NCI-H2227 (cell line): ENCODE measurements around the gene ANKRD31.
"Not testable (repeated sequence)": the region's sequence is repeated elsewhere in the genome, so short reads cannot be mapped to it uniquely, and the experiment has no call there.

Experiments
- DNase-seq: peaks from one replicate; lab custom pipeline; 2025; ENCODE audit not compliant: unreplicated experiment; lab: John Stamatoyannopoulos, UW

The ANKRD31 gene

DNA sequence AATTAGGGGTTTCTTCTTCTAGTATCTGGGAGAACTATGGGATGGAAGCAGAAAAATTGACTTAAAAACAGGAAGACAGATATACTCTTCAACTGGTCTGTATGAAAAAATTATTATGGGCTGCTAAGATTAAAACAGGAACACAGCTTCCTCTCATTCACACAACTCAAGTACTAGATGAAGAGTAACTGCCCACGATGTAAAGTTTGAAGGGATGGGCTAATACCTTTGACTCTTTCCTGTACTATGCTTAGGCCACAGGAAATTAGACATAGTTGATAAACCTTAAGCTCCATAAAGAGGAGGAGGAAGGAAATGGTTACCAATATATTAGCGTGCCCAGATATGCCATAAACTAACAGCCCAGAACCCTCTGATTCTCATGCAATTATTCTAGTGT is 88.6 kb downstream of the ANKRD31 start:
- DNase-seq = no peak

DNA sequence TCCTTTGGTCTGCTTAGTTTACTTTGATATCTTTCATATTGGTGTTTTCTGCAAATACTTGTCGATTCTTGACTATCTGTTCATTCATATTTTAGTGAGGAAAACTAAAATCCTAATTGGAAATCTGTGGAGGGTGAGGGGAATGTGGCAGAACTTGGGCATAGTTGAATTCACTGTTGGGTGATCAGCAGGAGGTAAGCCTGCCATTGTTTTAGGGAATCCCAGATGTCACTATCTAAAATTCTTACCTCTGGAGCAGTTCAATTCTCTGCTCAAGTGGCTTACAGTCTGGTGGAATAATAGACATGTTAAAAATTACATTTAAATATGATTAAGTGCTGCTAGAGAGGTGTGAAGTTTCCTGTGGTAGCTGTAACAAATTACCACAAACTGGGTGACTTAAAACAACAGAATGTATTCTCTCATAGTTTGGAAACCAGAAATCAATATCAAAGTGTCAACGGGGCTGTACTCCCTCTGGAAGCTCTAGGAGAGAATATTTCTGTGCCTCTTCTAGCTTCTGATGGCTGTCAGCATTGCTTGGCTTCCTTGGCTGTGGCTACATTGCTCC is 94.0 kb downstream of the ANKRD31 start:
- no peak for DNase-seq

DNA sequence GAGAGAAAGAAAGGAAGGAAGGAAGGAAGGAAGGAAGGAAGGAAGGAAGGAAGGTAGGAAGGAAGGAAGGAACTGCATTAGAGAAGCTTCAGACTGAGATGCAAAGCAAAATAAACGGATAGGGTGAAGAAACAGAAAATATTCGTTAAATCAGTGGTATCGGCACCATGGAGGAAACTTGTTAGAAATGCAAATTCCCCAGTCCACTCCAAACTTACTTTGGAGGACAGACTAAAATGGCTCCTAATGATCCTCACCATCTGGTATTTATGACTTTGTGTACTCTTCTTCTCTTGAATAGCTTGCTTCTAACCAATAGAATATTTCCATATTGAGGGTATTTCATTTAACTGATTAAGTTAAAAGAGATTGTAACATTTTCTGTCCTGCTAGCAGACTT is 96.4 kb downstream of the ANKRD31 start:
- no peak for DNase-seq

DNA sequence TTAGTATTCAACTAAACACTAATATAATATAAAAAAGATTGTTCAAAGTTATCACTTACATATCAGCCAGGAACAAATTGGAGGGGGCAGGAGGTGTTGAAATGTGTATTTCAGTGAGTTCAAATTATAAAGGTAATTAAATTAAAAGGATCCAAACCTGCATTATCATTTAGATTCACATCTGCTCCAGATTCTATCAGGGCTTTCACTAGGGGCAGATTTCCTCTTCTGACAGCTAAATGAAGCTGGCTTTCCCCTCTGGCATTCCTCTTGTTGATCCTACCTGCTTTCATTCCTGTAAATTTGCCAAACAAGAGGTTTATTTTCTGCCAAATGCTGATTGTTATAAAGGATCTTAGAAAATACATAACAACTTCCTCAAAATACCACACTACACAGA is 98.0 kb downstream of the ANKRD31 start:
- no peak for DNase-seq

DNA sequence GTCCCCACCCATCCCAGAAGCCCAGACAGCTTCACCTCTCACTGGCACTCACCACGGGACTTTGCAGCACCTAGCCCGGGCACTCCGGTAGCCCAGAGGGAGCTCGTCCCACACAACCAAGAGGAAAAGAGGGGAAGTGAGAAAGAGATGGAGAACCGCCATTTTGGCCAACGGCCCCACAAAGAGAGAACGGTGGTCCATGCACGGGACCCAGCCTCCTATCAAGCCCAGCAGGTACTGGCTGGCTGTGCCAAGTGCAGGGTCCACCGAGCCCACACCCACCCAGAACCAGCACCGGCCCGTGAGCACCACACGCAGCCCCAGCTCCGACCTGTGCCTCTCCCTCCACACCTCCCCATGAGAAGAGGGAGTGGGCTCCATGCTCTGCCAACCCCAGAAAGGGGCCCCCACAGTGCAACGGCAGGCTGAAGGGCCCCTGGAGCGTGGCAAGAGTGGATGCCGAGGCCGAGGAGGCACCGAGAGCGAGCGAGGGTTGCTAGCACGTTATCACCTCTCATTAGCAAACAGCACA is 105.8 kb downstream of the ANKRD31 start:
- no peak for DNase-seq

DNA sequence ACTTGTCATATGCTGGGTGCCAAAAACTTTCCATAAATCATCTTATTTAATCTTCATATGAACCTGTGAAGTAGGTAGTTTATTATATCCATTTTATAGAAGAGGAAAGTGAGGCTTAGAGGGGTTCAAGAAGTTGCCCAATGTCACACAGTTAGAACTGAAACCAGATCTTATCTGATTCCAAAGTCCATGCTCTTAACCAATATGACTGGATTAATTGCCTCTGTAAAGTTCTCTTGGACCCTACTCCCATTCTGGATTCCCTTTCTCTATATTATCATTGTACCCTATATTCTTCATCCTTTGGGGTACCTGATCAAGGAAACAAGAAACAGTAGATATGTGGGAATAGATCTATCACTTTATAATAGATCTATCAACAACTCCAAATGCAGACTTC is 119.8 kb downstream of the ANKRD31 start:
- no peak for DNase-seq

DNA sequence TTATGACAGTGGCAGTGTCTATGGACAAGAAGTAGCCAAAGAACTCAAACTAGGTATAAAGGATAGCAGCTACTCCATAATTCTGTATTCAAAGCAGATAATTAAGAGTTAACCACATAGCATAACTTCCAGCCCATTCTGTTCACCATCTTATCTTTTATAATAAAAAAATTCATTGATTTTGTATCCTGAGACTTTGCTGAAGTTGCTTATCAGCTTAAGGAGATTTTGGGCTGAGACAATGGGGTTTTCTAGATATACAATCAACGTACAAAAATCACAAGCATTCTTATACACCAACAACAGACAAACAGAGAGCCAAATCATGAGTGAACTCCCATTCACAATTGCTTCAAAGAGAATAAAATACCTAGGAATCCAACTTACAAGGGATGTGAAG is 122.4 kb downstream of the ANKRD31 start:
- not testable (repeated sequence) for DNase-seq

DNA sequence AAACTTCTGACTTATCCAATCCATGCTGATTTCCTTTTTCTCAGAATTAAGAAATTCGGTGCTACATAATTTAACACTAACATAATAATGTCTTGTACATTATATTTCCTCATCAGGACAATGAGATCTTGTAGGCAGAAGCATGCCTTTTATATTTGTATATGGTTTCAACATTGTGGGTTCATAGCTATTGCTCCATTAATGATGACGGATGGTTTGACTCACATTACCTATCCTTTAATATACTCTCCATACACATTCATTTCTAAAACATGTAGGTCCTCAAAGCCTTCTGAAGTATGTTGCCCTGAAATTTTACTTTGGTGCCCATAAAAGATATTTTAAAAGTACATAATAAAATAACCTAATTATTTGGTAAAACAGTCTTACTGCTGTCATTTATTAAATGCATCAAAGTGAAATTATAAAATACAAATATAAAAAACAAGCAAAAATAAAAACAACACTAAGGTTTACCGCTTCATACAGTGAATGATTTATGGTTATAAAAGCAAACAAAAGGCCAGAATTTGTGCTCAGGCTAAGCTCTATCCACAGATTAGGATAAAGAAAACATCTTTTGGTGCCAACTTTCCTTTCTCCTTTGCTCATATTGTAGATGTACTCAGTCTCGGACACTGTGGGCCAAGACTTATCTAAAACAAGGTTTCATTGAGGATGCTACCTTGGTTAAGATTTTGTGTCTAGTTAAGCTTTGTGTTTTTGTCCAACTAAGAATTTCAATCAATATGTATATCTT is 123.1 kb downstream of the ANKRD31 start:
- no peak for DNase-seq

DNA sequence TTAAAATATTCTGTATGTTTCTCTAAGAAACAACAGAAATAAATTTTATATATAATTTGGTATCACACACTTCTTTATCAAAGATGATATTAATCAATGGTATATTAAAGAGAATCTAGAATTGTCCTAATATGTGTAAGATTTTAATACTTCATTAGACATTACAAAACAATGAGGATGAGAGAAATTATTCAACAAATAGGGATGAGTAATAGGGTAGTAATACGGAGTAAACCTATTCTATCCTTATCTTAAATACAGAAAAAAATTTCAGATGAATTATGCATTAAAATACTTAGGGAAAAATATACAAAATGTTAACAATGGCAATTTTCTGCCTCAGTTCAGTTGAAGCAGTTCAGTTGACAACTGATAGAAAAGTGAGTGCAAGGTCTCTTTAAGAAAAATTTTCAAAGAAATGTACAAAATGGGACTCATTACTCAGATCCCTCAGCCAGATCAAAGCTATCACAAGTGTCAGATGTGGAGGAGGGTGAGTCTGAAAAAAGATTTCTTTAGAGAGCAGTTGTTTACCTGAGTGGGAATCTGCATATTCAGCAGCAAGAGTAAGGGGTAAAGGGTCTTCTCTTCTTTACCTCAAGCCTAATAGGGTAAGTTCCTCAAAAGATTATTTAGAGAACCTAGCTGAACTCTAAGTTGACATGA is 127.6 kb downstream of the ANKRD31 start:
- no peak for DNase-seq

DNA sequence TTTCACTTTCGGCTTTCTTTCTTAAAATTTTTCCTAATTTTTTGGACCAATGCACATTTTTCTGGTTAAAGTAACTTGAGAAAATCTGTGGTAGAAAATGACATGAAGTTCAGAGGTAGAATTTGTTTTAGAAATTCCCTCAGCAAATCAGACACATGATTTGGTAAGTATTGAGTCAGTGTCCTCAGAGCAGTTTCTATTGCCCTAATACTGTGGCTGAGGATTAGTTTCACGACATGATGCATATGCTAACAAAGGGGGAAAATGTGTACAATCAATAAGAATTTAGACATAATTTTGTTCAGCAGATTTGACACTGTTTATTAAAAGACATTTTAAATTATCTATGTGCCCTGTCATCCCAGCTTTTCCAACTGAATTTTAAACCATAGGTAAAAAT is 128.2 kb downstream of the ANKRD31 start:
- DNase-seq = no peak

DNA sequence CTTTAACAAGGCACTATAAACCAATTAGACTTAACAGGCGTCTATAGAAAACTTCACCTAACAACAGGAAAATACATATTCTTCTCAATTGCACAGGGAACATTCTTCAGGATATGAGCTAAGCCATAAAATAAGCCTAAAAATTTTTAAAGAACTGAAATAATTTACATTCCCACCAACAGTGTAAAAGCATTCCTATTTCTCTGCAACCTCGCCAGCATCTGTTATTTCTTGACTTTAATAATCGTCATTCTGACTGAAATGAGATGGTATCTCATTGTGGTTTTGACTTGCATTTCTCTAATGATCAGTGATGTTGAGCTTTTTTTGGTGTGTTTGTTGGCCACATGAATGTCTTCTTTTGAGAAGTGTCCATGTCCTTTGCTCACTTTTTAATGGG is 140.7 kb downstream of the ANKRD31 start:
- DNase-seq = not testable (repeated sequence)

DNA sequence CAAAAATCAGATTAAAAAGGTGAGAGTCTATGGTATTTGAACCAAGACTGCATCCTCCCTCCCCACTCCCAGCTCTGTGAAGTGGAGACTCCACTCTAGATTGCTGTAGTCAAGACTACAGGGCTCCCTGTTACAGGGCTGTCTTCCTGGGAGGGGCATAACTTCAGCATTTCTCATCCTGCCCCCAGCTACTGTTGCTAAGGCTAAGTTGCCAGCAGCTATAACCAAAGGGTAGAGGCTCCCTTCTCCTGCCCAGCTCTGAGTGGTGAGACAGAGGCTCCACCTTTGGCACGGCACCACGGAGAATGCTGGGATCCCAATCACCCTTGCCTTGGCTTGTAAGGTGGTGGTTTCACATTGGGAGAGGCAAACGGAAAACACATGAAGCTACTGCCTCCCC is 145.1 kb downstream of the ANKRD31 start:
- DNase-seq = no peak

DNA sequence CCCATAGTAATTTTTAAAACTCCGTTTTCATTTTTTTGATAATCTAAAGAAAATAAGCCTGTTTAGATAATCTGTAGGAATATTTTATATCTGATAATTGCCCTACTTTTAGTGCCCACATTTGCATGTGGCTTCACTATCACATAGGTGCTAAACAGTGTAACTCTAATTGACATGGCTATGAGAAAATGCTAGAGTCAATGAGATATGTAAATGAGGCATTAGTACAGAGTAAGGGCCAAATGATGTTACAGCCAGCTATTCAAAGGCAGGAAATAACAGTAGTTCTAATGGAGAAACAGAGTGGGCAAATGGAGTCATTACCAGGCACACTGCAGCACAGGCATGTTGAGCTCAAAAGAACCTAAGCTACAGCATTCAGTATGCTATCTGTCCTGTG is 147.0 kb downstream of the ANKRD31 start:
- DNase-seq = no peak

DNA sequence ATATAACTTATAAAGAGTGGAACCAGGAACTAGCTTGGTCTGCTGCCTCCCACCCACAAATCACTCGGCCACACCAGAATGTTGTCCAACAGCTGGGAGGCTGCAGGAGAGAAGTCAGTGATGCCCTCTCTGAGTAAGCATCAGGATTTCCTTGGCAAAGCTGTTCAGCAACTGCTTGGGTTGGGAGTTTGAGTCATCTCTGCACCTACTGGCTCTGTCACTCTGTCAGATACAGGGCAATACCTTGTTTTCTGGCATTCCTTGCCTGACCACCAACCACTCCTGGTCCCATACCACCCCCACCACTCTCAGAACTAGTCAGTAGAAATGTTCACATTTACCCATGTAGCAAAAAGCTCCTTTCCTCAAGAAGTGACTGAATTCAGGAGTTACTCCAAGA is 147.5 kb downstream of the ANKRD31 start:
- DNase-seq = no peak

DNA sequence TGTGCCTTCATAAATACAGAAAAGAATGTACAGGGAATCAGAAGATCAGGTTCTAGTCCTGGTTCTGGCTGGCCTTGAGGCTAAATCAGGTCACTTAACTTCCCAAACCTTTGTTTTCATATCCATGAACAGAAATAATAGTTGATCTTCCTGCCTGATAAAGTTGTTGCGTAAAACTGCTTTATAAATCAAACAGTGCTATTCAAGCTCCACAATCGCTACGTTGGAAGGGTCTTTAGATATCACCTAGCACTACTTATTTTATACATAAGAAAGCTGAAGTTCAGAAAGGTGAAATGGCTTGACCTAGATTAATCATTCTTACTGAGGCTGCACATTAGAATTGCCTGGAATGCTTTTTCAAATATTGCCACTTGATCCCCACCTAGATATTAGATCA is 148.0 kb downstream of the ANKRD31 start:
- no peak for DNase-seq

DNA sequence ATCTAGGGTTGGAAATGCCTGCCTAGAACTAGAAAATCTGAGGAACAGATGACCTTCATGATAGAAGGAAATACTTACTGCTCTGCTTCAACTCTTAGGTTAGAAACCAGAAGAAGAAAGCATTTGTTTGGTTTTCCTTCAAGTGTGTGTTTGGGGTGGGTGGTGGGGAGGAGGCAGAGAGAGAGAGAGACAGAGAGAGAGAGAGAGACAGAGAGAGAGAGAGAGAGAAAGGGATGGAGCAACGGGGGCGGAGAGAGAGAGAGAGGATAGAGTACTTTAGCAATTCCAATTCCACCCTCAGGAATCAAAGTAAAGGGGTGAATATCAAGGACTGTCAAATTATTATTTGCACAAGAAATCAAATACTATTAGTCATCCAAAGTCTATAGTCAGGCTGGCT is 155.2 kb downstream of the ANKRD31 start:
- DNase-seq = no peak

DNA sequence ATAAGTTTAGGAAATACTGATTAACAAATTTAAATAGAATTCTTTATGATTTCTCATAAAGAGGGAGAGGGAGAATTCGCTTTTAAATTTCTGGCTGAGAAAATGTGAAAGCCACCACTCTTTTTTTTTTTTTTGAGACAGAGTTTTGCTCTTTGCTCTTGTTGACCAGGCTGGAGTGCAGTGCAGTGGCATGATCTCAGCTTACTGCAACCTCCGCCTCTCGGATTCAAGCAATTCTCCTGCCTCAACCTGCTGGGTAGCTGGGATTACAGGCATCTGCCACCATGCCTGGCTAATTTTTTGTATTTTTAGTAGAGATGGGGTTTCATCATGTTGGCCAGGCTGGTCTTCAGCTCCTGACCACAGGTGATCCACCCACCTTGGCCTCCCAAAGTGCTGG is 157.3 kb downstream of the ANKRD31 start:
- DNase-seq = not testable (repeated sequence)

DNA sequence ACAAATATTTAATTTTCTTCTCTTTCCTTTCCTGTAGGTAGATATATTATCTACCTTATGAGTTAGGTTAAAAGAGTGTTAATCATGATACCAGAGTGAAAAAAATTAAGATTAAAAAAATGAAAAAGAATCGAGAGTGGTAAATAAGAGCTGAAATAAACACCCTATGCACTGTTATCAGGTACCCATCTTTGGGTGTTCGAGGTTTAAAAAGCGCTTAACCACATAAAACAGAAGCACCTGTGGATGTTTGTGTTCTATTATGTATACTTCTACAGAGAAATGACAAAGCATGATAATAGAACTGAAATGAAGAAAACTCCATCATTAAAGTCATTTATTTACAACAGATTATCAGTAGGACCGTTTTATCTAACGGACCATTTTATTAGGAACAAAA is 158.7 kb downstream of the ANKRD31 start:
- no peak for DNase-seq

DNA sequence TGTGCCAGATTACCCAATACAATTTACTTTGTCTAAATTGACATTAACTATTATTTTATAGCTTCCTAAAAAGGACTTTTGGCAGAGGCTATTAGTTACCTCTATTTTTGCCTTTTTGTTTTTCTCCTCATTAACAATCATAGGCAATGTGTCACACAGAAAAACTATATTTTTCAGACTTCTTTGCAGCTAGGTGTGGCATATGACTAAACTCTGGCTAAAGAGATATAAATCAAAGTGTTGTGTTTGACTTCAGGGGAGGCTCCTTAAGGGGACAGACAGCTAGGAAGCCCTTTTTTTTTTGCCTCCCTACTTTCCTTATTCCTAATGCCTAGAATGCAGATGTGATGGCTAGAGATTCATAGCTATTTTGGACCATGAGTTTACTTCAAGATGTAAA is 164.6 kb downstream of the ANKRD31 start:
- DNase-seq = no peak

DNA sequence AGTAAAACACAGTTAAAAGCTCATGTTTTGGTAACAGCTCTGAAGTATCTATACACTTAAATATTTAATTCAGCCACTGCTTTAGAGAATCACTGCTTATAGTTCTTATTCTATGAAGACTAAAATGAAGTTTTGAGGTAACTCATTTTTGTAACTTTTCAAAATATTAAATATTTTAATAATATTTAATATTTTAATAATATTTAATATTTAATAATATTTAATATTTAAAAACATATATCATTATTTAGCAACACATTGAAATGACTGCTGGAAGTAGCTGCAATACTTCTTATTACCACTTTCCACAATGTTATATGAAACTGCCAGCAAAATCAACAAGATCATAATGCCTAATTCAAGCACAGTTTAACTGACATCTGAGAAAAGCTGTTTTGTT is 165.6 kb downstream of the ANKRD31 start:
- DNase-seq = no peak

DNA sequence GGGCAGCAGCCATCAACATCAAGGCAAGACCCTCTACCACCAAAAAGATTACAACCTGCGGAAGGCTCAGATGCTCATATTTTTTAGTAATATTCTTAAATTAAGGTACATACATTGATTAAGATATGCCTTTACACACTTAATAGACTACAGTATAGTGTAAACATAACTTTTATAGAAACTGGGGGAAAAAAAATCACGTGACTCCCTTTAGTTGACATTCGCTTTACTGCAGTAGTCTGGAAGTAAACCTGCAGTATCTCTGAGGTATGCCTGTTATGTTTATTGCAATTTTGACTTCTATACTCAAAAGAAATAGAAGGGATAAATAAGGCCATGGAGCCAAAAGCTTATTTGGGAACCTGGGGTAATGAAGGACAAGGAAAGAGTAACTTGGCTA is 169.2 kb downstream of the ANKRD31 start:
- DNase-seq = no peak

DNA sequence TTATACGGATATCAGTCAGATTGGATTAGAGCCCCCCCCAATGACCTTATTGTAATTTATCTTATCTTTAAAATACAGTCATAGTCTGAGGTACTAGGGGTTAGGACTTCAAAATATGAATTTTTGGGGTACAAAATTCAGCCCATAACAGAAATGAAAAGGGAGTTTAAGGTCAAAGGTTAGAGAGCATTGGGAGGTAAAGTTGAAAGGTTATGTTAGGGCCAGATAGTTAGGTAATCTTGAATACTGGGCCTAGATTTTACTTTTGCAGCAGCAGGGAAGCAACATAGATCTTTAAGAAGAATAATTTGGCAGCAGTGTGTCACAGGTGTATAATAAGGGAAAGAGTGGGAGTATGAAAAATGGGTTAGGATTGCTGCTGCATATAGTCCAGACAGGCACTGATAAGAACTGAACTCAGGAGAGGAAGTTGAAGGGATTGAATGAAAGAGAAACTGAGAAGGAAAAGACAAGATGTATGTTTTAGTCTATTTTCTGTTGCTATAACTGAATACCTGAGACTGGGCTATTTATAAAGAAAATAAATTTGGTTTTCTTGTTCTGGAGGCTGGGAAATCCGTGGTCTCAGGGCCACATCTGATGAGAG is 173.7 kb downstream of the ANKRD31 start:
- no peak for DNase-seq
